H9 (cell line): Measurements from ENCODE around the gene NPBWR2. TPM values are rescaled to one million over a fixed set of nuclear protein-coding genes. Genes with fewer than 3 reads are reported as not detected.
A peak's percentile ranks its signal among the peaks of the same experiment; 100 is the strongest.

Source experiments
- DNase-seq: peaks from one replicate; pipeline ENCODE4 v3.0.0-alpha.2; 2017
- H2AFZ ChIP-seq: one replicate; pipeline ENCODE4 v1.6.1; 2013; ENCODE audit warnings: mild to moderate bottlenecking, low read length, control low read depth, moderate library complexity
- H2AK5ac ChIP-seq: 2 replicates; pipeline ENCODE4 v1.6.1; 2013; ENCODE audit warnings: low read length, control low read depth, mixed read lengths; ENCODE audit not compliant: insufficient read length
- H2BK120ac ChIP-seq: one replicate; pipeline ENCODE4 v1.6.1; 2013; ENCODE audit warnings: low read depth, mild to moderate bottlenecking, low read length, control low read depth, inconsistent platforms; ENCODE audit not compliant: poor library complexity, severe bottlenecking
- H2BK12ac ChIP-seq: 2 replicates; pipeline ENCODE4 v1.6.1; 2013; ENCODE audit warnings: low read length, control low read depth, mixed read lengths, low read depth; ENCODE audit not compliant: insufficient read length
- H2BK15ac ChIP-seq: 2 replicates; pipeline ENCODE4 v1.6.1; 2013; ENCODE audit warnings: low read depth, low read length, control low read depth
- H2BK20ac ChIP-seq: one replicate; pipeline ENCODE4 v1.6.1; 2013; ENCODE audit warnings: low read depth, mild to moderate bottlenecking, low read length, control low read depth, inconsistent platforms; ENCODE audit not compliant: poor library complexity, severe bottlenecking
- H2BK5ac ChIP-seq: 2 replicates; pipeline ENCODE4 v1.6.1; 2013; ENCODE audit warnings: low read length, control low read depth, mixed read lengths; ENCODE audit not compliant: insufficient read length
- H3K14ac ChIP-seq: 2 replicates; pipeline ENCODE4 v1.6.1; 2013; ENCODE audit warnings: low read length, control low read depth; ENCODE audit not compliant: insufficient read depth
- H3K18ac ChIP-seq: 2 replicates; pipeline ENCODE4 v1.6.1; 2013; ENCODE audit warnings: low read depth, mild to moderate bottlenecking, mixed read lengths, low read length, control low read depth; ENCODE audit not compliant: insufficient read length
- H3K23ac ChIP-seq: 2 replicates; pipeline ENCODE4 v1.6.1; 2013; ENCODE audit warnings: low read length, control low read depth, mixed read lengths, low read depth; ENCODE audit not compliant: insufficient read length
- H3K23me2 ChIP-seq: 2 replicates; pipeline ENCODE4 v1.6.1; 2013; ENCODE audit warnings: low read depth, mild to moderate bottlenecking, mixed read lengths, low read length, control low read depth; ENCODE audit not compliant: insufficient read length, poor library complexity, severe bottlenecking
- H3K27ac ChIP-seq: 2 replicates; pipeline ENCODE4 v1.5.1; 2013; ENCODE audit warnings: low read length, control low read depth, mixed read lengths, low read depth; ENCODE audit not compliant: insufficient read length
- H3K27me3 ChIP-seq: 2 replicates; pipeline ENCODE4 v1.6.1; 2013; ENCODE audit warnings: low read length, control low read depth, inconsistent platforms; ENCODE audit not compliant: insufficient read depth
- H3K4ac ChIP-seq: 2 replicates; pipeline ENCODE4 v1.6.1; 2013; ENCODE audit warnings: low read depth, mild to moderate bottlenecking, control low read depth, inconsistent platforms, low read length, moderate library complexity
- H3K4me1 ChIP-seq: 2 replicates; pipeline ENCODE4 v1.6.1; 2013; ENCODE audit warnings: low read length, control low read depth, inconsistent platforms; ENCODE audit not compliant: insufficient read depth
- H3K4me2 ChIP-seq: 2 replicates; pipeline ENCODE4 v1.6.1; 2013; ENCODE audit warnings: low read length, control low read depth, mixed read lengths; ENCODE audit not compliant: insufficient read length, insufficient read depth
- H3K56ac ChIP-seq: 2 replicates; pipeline ENCODE4 v1.6.1; 2013; ENCODE audit warnings: low read depth, mild to moderate bottlenecking, mixed read lengths, low read length, control low read depth; ENCODE audit not compliant: insufficient read length
- H3K79me1 ChIP-seq: 2 replicates; pipeline ENCODE4 v1.6.1; 2013; ENCODE audit warnings: low read depth, mild to moderate bottlenecking, moderate library complexity, low read length, control low read depth, inconsistent platforms; ENCODE audit not compliant: insufficient read depth, poor library complexity, severe bottlenecking
- H3K79me2 ChIP-seq: 2 replicates; pipeline ENCODE4 v1.6.1; 2013; ENCODE audit warnings: low read length, control low read depth, inconsistent platforms; ENCODE audit not compliant: insufficient read depth
- H3K9ac ChIP-seq: 2 replicates; pipeline ENCODE4 v1.6.1; 2013; ENCODE audit warnings: low read length, control low read depth, mixed read lengths; ENCODE audit not compliant: insufficient read length; ENCODE audit errors: extremely low read depth
- H3K9me3 ChIP-seq: one replicate; pipeline ENCODE4 v1.6.1; 2013; ENCODE audit warnings: low read depth, low read length, inconsistent platforms; ENCODE audit not compliant: control insufficient read depth
- H3T11ph ChIP-seq: one replicate; pipeline ENCODE4 v1.6.1; 2013; ENCODE audit warnings: mild to moderate bottlenecking, low read length, control low read depth, inconsistent platforms
- H4K20me1 ChIP-seq: one replicate; pipeline ENCODE4 v1.6.1; 2013; ENCODE audit not compliant: control insufficient read depth, insufficient read length, insufficient read depth
- H4K5ac ChIP-seq: 2 replicates; pipeline ENCODE4 v1.6.1; 2013; ENCODE audit warnings: low read depth, mild to moderate bottlenecking, mixed read lengths, low read length, control low read depth; ENCODE audit not compliant: insufficient read length
- H4K8ac ChIP-seq: replicated peaks from 2 replicates; pipeline ENCODE4 v1.6.1; 2013; ENCODE audit warnings: low read length, control low read depth, mixed read lengths, low read depth; ENCODE audit not compliant: insufficient read length
- H4K91ac ChIP-seq: 2 replicates; pipeline ENCODE4 v1.6.1; 2013; ENCODE audit warnings: low read depth, mild to moderate bottlenecking, moderate library complexity, mixed read lengths, low read length, control low read depth; ENCODE audit not compliant: insufficient read length
- H3K27ac Mint-ChIP-seq, 3 experiments: 2 replicates in 2 of 3; 3 replicates in 1 of 3; pipeline ENCODE4 v1.8.0; 2020 to 2021; ENCODE audit warnings: mixed read lengths in 3 of 3, mild to moderate bottlenecking in 1 of 3, moderate library complexity in 1 of 3
- H3K27me3 Mint-ChIP-seq: 2 replicates; pipeline ENCODE4 v1.8.0; 2021; ENCODE audit warnings: low read depth, mild to moderate bottlenecking, moderate library complexity, mixed read lengths
- H3K36me3 Mint-ChIP-seq, 3 experiments: 2 replicates in 2 of 3; 3 replicates in 1 of 3; pipeline ENCODE4 v1.8.0; 2020 to 2021; ENCODE audit warnings: low read depth in 3 of 3, mixed read lengths in 3 of 3; ENCODE audit not compliant: insufficient read depth in 1 of 3
- H3K4me1 Mint-ChIP-seq, 2 experiments: 2 replicates each; pipeline ENCODE4 v1.8.0; 2020; ENCODE audit warnings: mixed read lengths in 2 of 2
- H3K4me3 Mint-ChIP-seq, 2 experiments: 2 replicates in 1 of 2; 3 replicates in 1 of 2; pipeline ENCODE4 v1.8.0; 2020 to 2021; ENCODE audit warnings: mild to moderate bottlenecking in 2 of 2, mixed read lengths in 2 of 2, moderate library complexity in 1 of 2
- H3K9me3 Mint-ChIP-seq, 2 experiments: 2 replicates in 1 of 2; 3 replicates in 1 of 2; pipeline ENCODE4 v1.8.0; 2020; ENCODE audit warnings: mild to moderate bottlenecking in 2 of 2, mixed read lengths in 2 of 2, moderate library complexity in 1 of 2
- WGBS: extraction: QIAGEN DNeasy Blood & Tissue Kit; methylation state at CpG from one replicate; pipeline ENCODE4 v1.1.7; 2013; ENCODE audit warnings: missing lambda C conversion rate, low lambda C conversion rate, mixed read lengths; ENCODE audit not compliant: insufficient read length; ENCODE audit errors: extremely low coverage; 5-methylcytosine and 5-hydroxymethylcytosine counted together
- total RNA-seq: library from RNA; stranded (reverse); gene quantifications from 2 replicates; pipeline ENCODE4 v1.2.1, GENCODE V29; 2021
- TF ChIP-seq, protein P1 (sequence below): fragments of 200-600 bp; sonication (generic); conservative IDR thresholded peaks from 3 replicates; pipeline ENCODE4 v1.8.0; 2021; ENCODE audit warnings: antibody characterized with exemption, mild to moderate bottlenecking

NPBWR2 gene
- total RNA-seq, 1 experiment from 2014 or later: not detected

DNA sequence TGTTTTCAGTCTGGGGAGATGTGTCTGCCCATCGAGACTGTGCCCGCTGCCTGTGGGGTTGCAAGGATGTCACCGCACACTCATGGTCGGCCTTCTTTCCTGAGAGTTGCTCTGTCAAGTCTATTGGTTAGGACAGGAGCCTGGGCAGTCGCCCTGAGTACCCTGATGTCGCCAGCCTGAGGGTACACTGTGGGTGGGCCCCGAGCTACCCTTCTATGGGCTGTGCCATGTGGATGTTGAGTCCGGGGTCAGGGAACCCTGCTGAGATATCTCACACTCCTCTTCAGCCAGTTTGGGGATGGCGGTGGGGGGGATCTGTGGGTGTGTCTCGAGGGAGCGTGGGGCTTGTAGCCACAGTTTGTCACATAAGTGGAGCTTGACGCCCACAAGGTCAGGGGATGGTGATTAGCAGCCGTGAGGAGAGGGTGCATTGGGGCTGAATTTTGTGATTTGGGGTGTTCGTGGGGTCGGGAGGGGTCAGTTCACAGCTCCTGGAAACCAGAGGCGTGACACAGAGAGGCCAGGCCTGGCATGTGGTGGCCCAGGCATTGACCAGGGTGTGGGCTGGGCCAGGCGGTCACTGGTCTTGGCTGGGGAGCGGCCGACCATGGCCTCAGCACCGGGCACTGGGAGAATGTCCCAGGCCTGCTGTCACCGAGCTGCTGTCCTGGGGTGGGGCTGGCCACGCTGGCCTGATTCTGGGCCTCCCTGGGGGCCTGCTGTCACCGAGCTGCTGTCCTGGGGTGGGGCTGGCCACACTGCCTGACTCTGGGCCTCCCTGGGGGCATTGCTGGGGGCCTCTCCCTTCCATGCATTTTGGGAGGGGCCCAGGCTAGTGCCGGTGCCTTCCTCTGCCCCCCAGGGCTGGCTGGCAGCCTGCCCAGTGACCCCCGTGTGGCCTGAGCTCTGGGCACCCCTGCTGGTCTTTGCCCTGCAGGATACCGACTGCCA, 1.6 kb upstream of the NPBWR2 start:
- H2BK15ac ChIP-seq: no peak overlapping the region
- no peaks in the 10 kb centered on the region for H3K79me1 ChIP-seq
- H3K18ac ChIP-seq: no peak overlapping the region
- H2BK12ac ChIP-seq: no peak overlapping the region
- no peak overlapping the region for H2AFZ ChIP-seq
- H3K56ac ChIP-seq: no peak overlapping the region
- H2BK5ac ChIP-seq: no peak overlapping the region
- no peaks in the 10 kb centered on the region for H3K9me3 Mint-ChIP-seq
- no peaks in the 10 kb centered on the region for H3K23me2 ChIP-seq
- H3K27ac ChIP-seq: no peak overlapping the region
- H3K9me3 ChIP-seq: no peaks in the 10 kb centered on the region
- TF ChIP-seq, protein P1, sequence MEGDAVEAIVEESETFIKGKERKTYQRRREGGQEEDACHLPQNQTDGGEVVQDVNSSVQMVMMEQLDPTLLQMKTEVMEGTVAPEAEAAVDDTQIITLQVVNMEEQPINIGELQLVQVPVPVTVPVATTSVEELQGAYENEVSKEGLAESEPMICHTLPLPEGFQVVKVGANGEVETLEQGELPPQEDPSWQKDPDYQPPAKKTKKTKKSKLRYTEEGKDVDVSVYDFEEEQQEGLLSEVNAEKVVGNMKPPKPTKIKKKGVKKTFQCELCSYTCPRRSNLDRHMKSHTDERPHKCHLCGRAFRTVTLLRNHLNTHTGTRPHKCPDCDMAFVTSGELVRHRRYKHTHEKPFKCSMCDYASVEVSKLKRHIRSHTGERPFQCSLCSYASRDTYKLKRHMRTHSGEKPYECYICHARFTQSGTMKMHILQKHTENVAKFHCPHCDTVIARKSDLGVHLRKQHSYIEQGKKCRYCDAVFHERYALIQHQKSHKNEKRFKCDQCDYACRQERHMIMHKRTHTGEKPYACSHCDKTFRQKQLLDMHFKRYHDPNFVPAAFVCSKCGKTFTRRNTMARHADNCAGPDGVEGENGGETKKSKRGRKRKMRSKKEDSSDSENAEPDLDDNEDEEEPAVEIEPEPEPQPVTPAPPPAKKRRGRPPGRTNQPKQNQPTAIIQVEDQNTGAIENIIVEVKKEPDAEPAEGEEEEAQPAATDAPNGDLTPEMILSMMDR: no peak
- no peak overlapping the region for H4K91ac ChIP-seq
- no peak overlapping the region for H2BK120ac ChIP-seq
- H3K14ac ChIP-seq: no peak overlapping the region
- no CpG with 5 or more reads among the region's 26 CpGs for WGBS
- peaks cover 10% of the 10 kb centered on the region for H3K27me3 Mint-ChIP-seq
- H3K4me2 ChIP-seq: no peak overlapping the region
- peaks cover 2 to 6% of the 10 kb centered on the region in 2 experiments; a peak in 3 of 4 replicates for H3K4me1 Mint-ChIP-seq
- H3K4me3 Mint-ChIP-seq: no peak overlapping the region
- H3K79me2 ChIP-seq: no peaks in the 10 kb centered on the region
- no peak for DNase-seq
- no peak overlapping the region for H3K23ac ChIP-seq
- H3K27me3 ChIP-seq: no peaks in the 10 kb centered on the region
- H2AK5ac ChIP-seq: no peak overlapping the region
- H4K20me1 ChIP-seq: no peaks in the 10 kb centered on the region
- H4K8ac ChIP-seq: no peak overlapping the region
- no peak overlapping the region for H2BK20ac ChIP-seq
- peak overlapping the region in 1 of 3 experiments; percentile 77; a peak in 2 of 7 replicates for H3K27ac Mint-ChIP-seq
- H3K9ac ChIP-seq: no peak overlapping the region
- H3K4me1 ChIP-seq: no peaks in the 10 kb centered on the region
- no peak overlapping the region for H3K4ac ChIP-seq
- H4K5ac ChIP-seq: no peak overlapping the region
- H3K36me3 Mint-ChIP-seq: no peaks in the 10 kb centered on the region
- H3T11ph ChIP-seq: no peak overlapping the region
